Transverse colon (tissue), 4 donors: ENCODE data around the gene MRPL57. TPM values are rescaled to one million over a fixed set of nuclear protein-coding genes. Genes with fewer than 3 reads are reported as not detected.
"Not testable (repeated sequence)": the region's sequence is repeated elsewhere in the genome, so short reads cannot be mapped to it uniquely, and the experiment has no call there.

ENCODE experiments used
- DNase-seq: peaks from one replicate; pipeline ENCODE4 v3.0.0-alpha.2; 2019
- H3K27ac ChIP-seq, 4 donors: fragments of 200-600 bp; sonication (generic); 2 replicates each; pipeline ENCODE4 v1.5.1; 2016 to 2018; ENCODE audit warnings: inconsistent platforms in 4 of 4
- H3K27me3 ChIP-seq: fragments of 200-600 bp; sonication (generic); 2 replicates; pipeline ENCODE4 v1.5.1; 2017; ENCODE audit warnings: inconsistent platforms
- H3K36me3 ChIP-seq, 4 donors: fragments of 200-600 bp; sonication (generic); 2 replicates each; pipeline ENCODE4 v1.5.1; 2017 to 2019; ENCODE audit warnings: inconsistent platforms in 4 of 4
- H3K4me1 ChIP-seq, 4 donors: fragments of 200-600 bp; sonication (generic); 2 replicates each; pipeline ENCODE4 v1.5.1; 2017 to 2020; ENCODE audit warnings: inconsistent platforms in 4 of 4
- H3K4me3 ChIP-seq, 4 donors: fragments of 200-600 bp; sonication (generic); 1 replicate in 1 of 4; 2 replicates in 3 of 4; pipeline versions ENCODE4 v1.5.1 to v1.6.1; 2017 to 2019; ENCODE audit warnings: inconsistent platforms in 4 of 4
- H3K9me3 ChIP-seq, 2 donors: fragments of 200-600 bp; sonication (generic); 2 replicates each; pipeline ENCODE4 v1.5.1; 2017 to 2019; ENCODE audit warnings: inconsistent platforms in 2 of 2
- EP300 ChIP-seq: sonication (generic); formaldehyde crosslinking; IDR thresholded peaks from one replicate; pipeline ENCODE4 v1.6.1; 2017; ENCODE audit warnings: antibody characterized with exemption, low read depth
- POLR2A ChIP-seq: fragments of 450-650 bp; IDR thresholded peaks from one replicate; pipeline ENCODE4 v1.6.1; 2016; ENCODE audit warnings: antibody characterized with exemption, mild to moderate bottlenecking, moderate library complexity
- POLR2AphosphoS5 ChIP-seq, 3 donors: sonication (generic); formaldehyde crosslinking; IDR thresholded peaks; one replicate each; pipeline ENCODE4 v1.6.1; 2016; ENCODE audit warnings: antibody characterized with exemption in 3 of 3
- WGBS, 2 donors: methylation state at CpG; one replicate each; pipeline ENCODE4 v1.1.5; 2018; ENCODE audit warnings: low coverage in 1 of 2; 5-methylcytosine and 5-hydroxymethylcytosine counted together
- in situ Hi-C, 4 donors: fragments of 200-750 bp; cut with MboI; loops; one replicate each; pipeline versions ENCODE4 v1.15.0 to v1.15.1; 2017; ENCODE audit warnings: low sequenced_read_pairs in 3 of 4, low pct_ligation_motif_present in 1 of 4, low pct_unique_long_range_greater_than_20kb in 1 of 4
- intact Hi-C: fragments of 100-400 bp; cut with DNase I; formaldehyde crosslinking; loops from one replicate; pipeline ENCODE4 v1.15.1; 2023; ENCODE audit warnings: low total_unique reads
- total RNA-seq, 4 donors: library from RNA; depleted of rRNA; stranded (reverse); fragments of >200 nt; gene quantifications; one replicate each; pipeline ENCODE4 v1.1.0, GENCODE V29; 2016
- TF ChIP-seq, protein P1 (sequence below), 5 experiments: fragments of 200-600 bp in 3 of 5; fragments of 450-650 bp in 2 of 5; sonication (generic) in 3 of 5; IDR thresholded peaks; 1 replicate in 2 of 5; 2 replicates in 3 of 5; pipeline ENCODE4 v1.5.1; 2016 to 2017; ENCODE audit warnings: antibody characterized with exemption in 5 of 5, inconsistent platforms in 3 of 5, mild to moderate bottlenecking in 2 of 5, moderate library complexity in 1 of 5

The MRPL57 gene
- total RNA-seq, 4 donors from 2014 or later = 27.0 to 59.7 (median 39.2) TPM

- DNase-seq, H3K36me3 ChIP-seq, H3K27ac ChIP-seq, H3K27me3 ChIP-seq, intact Hi-C loops, H3K9me3 ChIP-seq, in situ Hi-C loops, H3K4me3 ChIP-seq, H3K4me1 ChIP-seq: not testable (repeated sequence)
These were observed 25.2 kb downstream of the MRPL57 start for GRCh38 chr13:21201456-21202190.

GRCh38 chr13:21202767-21203531 is 26.5 kb downstream of the MRPL57 start:
- no peaks in the 10 kb centered on the region for H3K9me3 ChIP-seq
- intact Hi-C loops (no loop called here), in situ Hi-C loops (no loop called here)
- H3K4me3 ChIP-seq = no peak overlapping the region
- H3K27ac ChIP-seq = no peak overlapping the region
- H3K27me3 ChIP-seq = no peaks in the 10 kb centered on the region
- TF ChIP-seq POLR2A (no peak), POLR2AphosphoS5 (IDR thresholded peaks at IDR 0.05) (no peak), EP300 (no peak)
- TF ChIP-seq, protein P1, sequence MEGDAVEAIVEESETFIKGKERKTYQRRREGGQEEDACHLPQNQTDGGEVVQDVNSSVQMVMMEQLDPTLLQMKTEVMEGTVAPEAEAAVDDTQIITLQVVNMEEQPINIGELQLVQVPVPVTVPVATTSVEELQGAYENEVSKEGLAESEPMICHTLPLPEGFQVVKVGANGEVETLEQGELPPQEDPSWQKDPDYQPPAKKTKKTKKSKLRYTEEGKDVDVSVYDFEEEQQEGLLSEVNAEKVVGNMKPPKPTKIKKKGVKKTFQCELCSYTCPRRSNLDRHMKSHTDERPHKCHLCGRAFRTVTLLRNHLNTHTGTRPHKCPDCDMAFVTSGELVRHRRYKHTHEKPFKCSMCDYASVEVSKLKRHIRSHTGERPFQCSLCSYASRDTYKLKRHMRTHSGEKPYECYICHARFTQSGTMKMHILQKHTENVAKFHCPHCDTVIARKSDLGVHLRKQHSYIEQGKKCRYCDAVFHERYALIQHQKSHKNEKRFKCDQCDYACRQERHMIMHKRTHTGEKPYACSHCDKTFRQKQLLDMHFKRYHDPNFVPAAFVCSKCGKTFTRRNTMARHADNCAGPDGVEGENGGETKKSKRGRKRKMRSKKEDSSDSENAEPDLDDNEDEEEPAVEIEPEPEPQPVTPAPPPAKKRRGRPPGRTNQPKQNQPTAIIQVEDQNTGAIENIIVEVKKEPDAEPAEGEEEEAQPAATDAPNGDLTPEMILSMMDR (IDR thresholded peaks at IDR 0.05) = no peak
- WGBS, 2 donors = 40 to 46% methylated on average over 1 to 3 of the region's 3 CpGs
- no peaks in the 10 kb centered on the region for H3K36me3 ChIP-seq
- H3K4me1 ChIP-seq = no peaks in the 10 kb centered on the region
- DNase-seq = no peak

- no peak overlapping the region for H3K27ac ChIP-seq
- intact Hi-C loops = no loop called here
- no peaks in the 10 kb centered on the region for H3K9me3 ChIP-seq
- no peak for DNase-seq
- H3K4me1 ChIP-seq = no peaks in the 10 kb centered on the region
- H3K27me3 ChIP-seq = no peaks in the 10 kb centered on the region
- H3K4me3 ChIP-seq = no peak overlapping the region
- WGBS, 2 donors = 86% methylated on average over 3 of the region's 3 CpGs; no CpG with 5 or more reads in 1 of the 2 donors
- H3K36me3 ChIP-seq = no peaks in the 10 kb centered on the region
- TF ChIP-seq POLR2AphosphoS5 (IDR thresholded peaks at IDR 0.05) (no peak), EP300 (no peak), POLR2A (no peak)
- TF ChIP-seq, protein P1 (IDR thresholded peaks at IDR 0.05) = no peak
- in situ Hi-C loops = no loop called here
These were observed 32.2 kb downstream of the MRPL57 start for GRCh38 chr13:21208652-21209154.

- in situ Hi-C loops = no loop called here
- intact Hi-C loops = no loop called here
- Histone ChIP-seq H3K4me1 (no peaks in the 10 kb centered on the region), H3K27ac (no peak overlapping the region), H3K27me3 (no peaks in the 10 kb centered on the region), H3K36me3 (no peaks in the 10 kb centered on the region), H3K9me3 (no peaks in the 10 kb centered on the region), H3K4me3 (no peak overlapping the region)
- WGBS, 2 donors = 0 to 81% methylated on average over 1 to 7 of the region's 7 CpGs
- no peak for DNase-seq
- no peak for TF ChIP-seq POLR2A
- TF ChIP-seq, protein P1 (IDR thresholded peaks at IDR 0.05) = no peak
- TF ChIP-seq POLR2AphosphoS5 (IDR thresholded peaks at IDR 0.05) = no peak
These were observed 35.8 kb downstream of the MRPL57 start for GRCh38 chr13:21212138-21212775.

- intact Hi-C loops, in situ Hi-C loops, H3K4me3 ChIP-seq, H3K9me3 ChIP-seq, DNase-seq, H3K27me3 ChIP-seq, H3K27ac ChIP-seq, H3K36me3 ChIP-seq, H3K4me1 ChIP-seq: not testable (repeated sequence)
- 50 to 66% methylated on average over 4 to 6 of the region's 6 CpGs for WGBS, 2 donors
These were observed 39.0 kb downstream of the MRPL57 start for GRCh38 chr13:21215419-21215818.
